ENCODE results near the gene DNAH10. TPM values are rescaled to one million over a fixed set of nuclear protein-coding genes. Genes with fewer than 3 reads are reported as not detected.

DNAH10 gene
- total RNA-seq, 1 donor from 2014 or later: 0.54 TPM

- peaks cover 52% of the 10 kb centered on the region for H4K20me1 ChIP-seq (ENCODE audit: insufficient read depth, low read length)
- H3K4me1 ChIP-seq (ENCODE audit: insufficient read depth, low read length): no peaks in the 10 kb centered on the region
- no peaks in the 10 kb centered on the region for H3K36me3 ChIP-seq (ENCODE audit: insufficient read depth, low read length)
- H3K79me2 ChIP-seq (ENCODE audit: insufficient read depth, low read length): peaks cover 13% of the 10 kb centered on the region
- no peak for FAIRE-seq
- H3K4me3 ChIP-seq (ENCODE audit: insufficient read depth, low read depth, low read length): no peak overlapping the region
- Mint-ChIP-seq H3K9me3 (ENCODE audit: unreplicated experiment) (no peaks in the 10 kb centered on the region), H3K4me3 (ENCODE audit: unreplicated experiment) (no peak overlapping the region), H3K27me3 (ENCODE audit: low read depth, unreplicated experiment) (no peaks in the 10 kb centered on the region), H3K4me1 (ENCODE audit: low read depth, unreplicated experiment) (no peaks in the 10 kb centered on the region), H3K27ac (ENCODE audit: unreplicated experiment) (no peak overlapping the region), H3K36me3 (ENCODE audit: low read depth, unreplicated experiment) (peaks cover 12% of the 10 kb centered on the region)
- H3K27me3 ChIP-seq (ENCODE audit: insufficient read depth, low read length): no peaks in the 10 kb centered on the region
- H3K9me3 ChIP-seq (ENCODE audit: insufficient read depth, low read depth, low read length): no peaks in the 10 kb centered on the region
- H3K4me2 ChIP-seq (ENCODE audit: low read length): no peak overlapping the region
- no peak overlapping the region for H2AFZ ChIP-seq (ENCODE audit: low read depth, low read length)
- TF ChIP-seq CTCF (IDR thresholded peaks at IDR 0.05; ENCODE audit: insufficient read depth, low read depth, low read length) (no peak), EZH2 (IDR thresholded peaks at IDR 0.05; ENCODE audit: insufficient read depth, low read length) (no peak)
- H3K27ac ChIP-seq (ENCODE audit: low read depth, low read length): no peak overlapping the region
- DNase-seq (ENCODE audit: low read depth): no peak
- no peak overlapping the region for H3K9ac ChIP-seq (ENCODE audit: low read length)
Observed at GRCh38 chr12:123958462-123958861, 196.4 kb downstream of the DNAH10 start.

- no peaks in the 10 kb centered on the region for H3K27me3 Mint-ChIP-seq (ENCODE audit: low read depth, unreplicated experiment)
- H3K27me3 ChIP-seq (ENCODE audit: insufficient read depth, low read length): no peaks in the 10 kb centered on the region
- no peak overlapping the region for H3K27ac ChIP-seq (ENCODE audit: low read depth, low read length)
- H3K79me2 ChIP-seq (ENCODE audit: insufficient read depth, low read length): peaks cover 15% of the 10 kb centered on the region
- no peak overlapping the region for H2AFZ ChIP-seq (ENCODE audit: low read depth, low read length)
- no peak overlapping the region for H3K4me3 ChIP-seq (ENCODE audit: insufficient read depth, low read depth, low read length)
- no peaks in the 10 kb centered on the region for H3K4me1 Mint-ChIP-seq (ENCODE audit: low read depth, unreplicated experiment)
- H3K27ac Mint-ChIP-seq (ENCODE audit: unreplicated experiment): no peak overlapping the region
- no peaks in the 10 kb centered on the region for H3K9me3 ChIP-seq (ENCODE audit: insufficient read depth, low read depth, low read length)
- peaks cover 13% of the 10 kb centered on the region for H3K36me3 Mint-ChIP-seq (ENCODE audit: low read depth, unreplicated experiment)
- no peaks in the 10 kb centered on the region for H3K9me3 Mint-ChIP-seq (ENCODE audit: unreplicated experiment)
- TF ChIP-seq EZH2 (IDR thresholded peaks at IDR 0.05; ENCODE audit: insufficient read depth, low read length) (no peak), CTCF (IDR thresholded peaks at IDR 0.05; ENCODE audit: insufficient read depth, low read depth, low read length) (no peak)
- no peak for DNase-seq (ENCODE audit: low read depth)
- H3K4me1 ChIP-seq (ENCODE audit: insufficient read depth, low read length): no peaks in the 10 kb centered on the region
- peaks cover 54% of the 10 kb centered on the region for H4K20me1 ChIP-seq (ENCODE audit: insufficient read depth, low read length)
- no peak overlapping the region for H3K4me2 ChIP-seq (ENCODE audit: low read length)
- no peak overlapping the region for H3K4me3 Mint-ChIP-seq (ENCODE audit: unreplicated experiment)
- H3K36me3 ChIP-seq (ENCODE audit: insufficient read depth, low read length): no peaks in the 10 kb centered on the region
- no peak overlapping the region for H3K9ac ChIP-seq (ENCODE audit: low read length)
- no peak for FAIRE-seq
Observed at GRCh38 chr12:123958876-123959275, 196.8 kb downstream of the DNAH10 start.

GRCh38 chr12:123960029-123960735 is 198.1 kb downstream of the DNAH10 start:
- no peak overlapping the region for H3K27ac Mint-ChIP-seq (ENCODE audit: unreplicated experiment)
- no peaks in the 10 kb centered on the region for H3K36me3 ChIP-seq (ENCODE audit: insufficient read depth, low read length)
- H3K9me3 Mint-ChIP-seq (ENCODE audit: unreplicated experiment): no peaks in the 10 kb centered on the region
- H2AFZ ChIP-seq (ENCODE audit: low read depth, low read length): no peak overlapping the region
- H3K9ac ChIP-seq (ENCODE audit: low read length): no peak overlapping the region
- H3K4me3 ChIP-seq (ENCODE audit: insufficient read depth, low read depth, low read length): no peak overlapping the region
- H4K20me1 ChIP-seq (ENCODE audit: insufficient read depth, low read length): peaks cover 54% of the 10 kb centered on the region
- peaks cover 11% of the 10 kb centered on the region for H3K36me3 Mint-ChIP-seq (ENCODE audit: low read depth, unreplicated experiment)
- H3K4me1 Mint-ChIP-seq (ENCODE audit: low read depth, unreplicated experiment): no peaks in the 10 kb centered on the region
- H3K4me2 ChIP-seq (ENCODE audit: low read length): no peak overlapping the region
- peaks cover 22% of the 10 kb centered on the region for H3K79me2 ChIP-seq (ENCODE audit: insufficient read depth, low read length)
- FAIRE-seq: no peak
- TF ChIP-seq EZH2 (IDR thresholded peaks at IDR 0.05; ENCODE audit: insufficient read depth, low read length) (no peak), CTCF (IDR thresholded peaks at IDR 0.05; ENCODE audit: insufficient read depth, low read depth, low read length) (no peak)
- H3K27me3 ChIP-seq (ENCODE audit: insufficient read depth, low read length): no peaks in the 10 kb centered on the region
- no peaks in the 10 kb centered on the region for H3K4me1 ChIP-seq (ENCODE audit: insufficient read depth, low read length)
- H3K27me3 Mint-ChIP-seq (ENCODE audit: low read depth, unreplicated experiment): no peaks in the 10 kb centered on the region
- no peaks in the 10 kb centered on the region for H3K9me3 ChIP-seq (ENCODE audit: insufficient read depth, low read depth, low read length)
- no peak overlapping the region for H3K4me3 Mint-ChIP-seq (ENCODE audit: unreplicated experiment)
- no peak for DNase-seq (ENCODE audit: low read depth)
- no peak overlapping the region for H3K27ac ChIP-seq (ENCODE audit: low read depth, low read length)

Data from astrocyte (in vitro differentiated cells and primary cell).